Measurements from ENCODE around the gene LCE2C. TPM values are rescaled to one million over a fixed set of nuclear protein-coding genes. Genes with fewer than 3 reads are reported as not detected.

Gene LCE2C
- total RNA-seq, 1 donor from 2014 or later, result not detected

GRCh38 chr1:152697701-152698600, 22.9 kb downstream of the LCE2C start, which contains the start of gene LCE2A:
TSS of gene LCE2A (plus strand) at chr1:152698345. CDS start at chr1:152698902, 557 bp downstream.
- DNase-seq (ENCODE audit: low read depth), result no peak
- TF ChIP-seq CTCF (IDR thresholded peaks at IDR 0.05; ENCODE audit: insufficient read depth, low read length, poor library complexity, severe bottlenecking), result no peak
- Histone ChIP-seq H3K27me3 (ENCODE audit: control insufficient read depth, insufficient read depth, low read length) (no peaks in the 10 kb centered on the region), H3K36me3 (ENCODE audit: control insufficient read depth, insufficient read depth, low read length) (no peaks in the 10 kb centered on the region), H3K4me3 (ENCODE audit: low read depth, low read length) (no peak within 1 kb of the TSS)

- TF ChIP-seq CTCF (IDR thresholded peaks at IDR 0.05; ENCODE audit: insufficient read depth, low read length, poor library complexity, severe bottlenecking), result no peak
- no peak for DNase-seq (ENCODE audit: low read depth)
- no peak overlapping the region for H3K4me3 ChIP-seq (ENCODE audit: low read depth, low read length)
- no peaks in the 10 kb centered on the region for H3K27me3 ChIP-seq (ENCODE audit: control insufficient read depth, insufficient read depth, low read length)
- H3K36me3 ChIP-seq (ENCODE audit: control insufficient read depth, insufficient read depth, low read length), result no peaks in the 10 kb centered on the region
Observed at GRCh38 chr1:152699746-152700145, 24.7 kb downstream of the LCE2C start.

- H3K4me3 ChIP-seq (ENCODE audit: low read depth, low read length), result no peak within 1 kb of the TSS
- no peaks in the 10 kb centered on the region for H3K36me3 ChIP-seq (ENCODE audit: control insufficient read depth, insufficient read depth, low read length)
- DNase-seq (ENCODE audit: low read depth), result no peak
- H3K27me3 ChIP-seq (ENCODE audit: control insufficient read depth, insufficient read depth, low read length), result no peaks in the 10 kb centered on the region
- no peak for TF ChIP-seq CTCF (IDR thresholded peaks at IDR 0.05; ENCODE audit: insufficient read depth, low read length, poor library complexity, severe bottlenecking)
Observed at GRCh38 chr1:152707860-152708259, 32.8 kb downstream of the LCE2C start, which contains the start of gene LCE4A. TSS of gene LCE4A (plus strand) at chr1:152708160. CDS start at chr1:152709076, 916 bp downstream.

GRCh38 chr1:152718238-152718637, 43.2 kb downstream of the LCE2C start:
- TF ChIP-seq CTCF (IDR thresholded peaks at IDR 0.05; ENCODE audit: insufficient read depth, low read length, poor library complexity, severe bottlenecking), result no peak
- DNase-seq (ENCODE audit: low read depth), result no peak
- Histone ChIP-seq H3K36me3 (ENCODE audit: control insufficient read depth, insufficient read depth, low read length) (no peaks in the 10 kb centered on the region), H3K4me3 (ENCODE audit: low read depth, low read length) (no peak overlapping the region), H3K27me3 (ENCODE audit: control insufficient read depth, insufficient read depth, low read length) (no peaks in the 10 kb centered on the region)

GRCh38 chr1:152725261-152725660, 50.2 kb downstream of the LCE2C start:
- no peaks in the 10 kb centered on the region for H3K27me3 ChIP-seq (ENCODE audit: control insufficient read depth, insufficient read depth, low read length)
- no peak for TF ChIP-seq CTCF (IDR thresholded peaks at IDR 0.05; ENCODE audit: insufficient read depth, low read length, poor library complexity, severe bottlenecking)
- DNase-seq (ENCODE audit: low read depth), result no peak
- H3K36me3 ChIP-seq (ENCODE audit: control insufficient read depth, insufficient read depth, low read length), result no peaks in the 10 kb centered on the region
- H3K4me3 ChIP-seq (ENCODE audit: low read depth, low read length), result no peak overlapping the region

Other genes with a start within 250 kb of the LCE2C start
- gene LCE5A, start 164.5 kb upstream of the LCE2C start, total RNA-seq, result not detected in 2 replicates
- 0.75 TPM in 1 of 2 replicates, not detected in the other for gene CRCT1, start 160.8 kb upstream of the LCE2C start, total RNA-seq
- gene LCE3E, start 108.5 kb upstream of the LCE2C start, total RNA-seq, result not detected in 2 replicates
- not detected in 2 replicates for gene LCE3D, start 94.8 kb upstream of the LCE2C start, total RNA-seq
- not detected in 2 replicates for gene LCE3C, start 75.0 kb upstream of the LCE2C start, total RNA-seq
- not detected in 2 replicates for gene LCE3B, start 61.5 kb upstream of the LCE2C start, total RNA-seq
- not detected in 2 replicates for gene LCE3A, start 52.2 kb upstream of the LCE2C start, total RNA-seq
- gene LCE2D, start 11.9 kb upstream of the LCE2C start, total RNA-seq, result not detected in 2 replicates
- gene LCE2B, start 10.8 kb downstream of the LCE2C start, total RNA-seq, result not detected in 2 replicates
- not detected in 2 replicates for gene LCE2A, start 23.1 kb downstream of the LCE2C start, total RNA-seq
- not detected in 2 replicates for gene LCE4A, start 32.9 kb downstream of the LCE2C start, total RNA-seq
- gene KPRP, start 82.7 kb downstream of the LCE2C start, total RNA-seq, result not detected in 2 replicates
- gene LCE1F, start 99.9 kb downstream of the LCE2C start, total RNA-seq, result not detected in 2 replicates
- not detected in 2 replicates for gene LCE1E, start 111.0 kb downstream of the LCE2C start, total RNA-seq
- gene LCE1D, start 121.4 kb downstream of the LCE2C start, total RNA-seq, result not detected in 2 replicates
- not detected in 2 replicates for gene LCE1C, start 131.4 kb downstream of the LCE2C start, total RNA-seq
- gene LCE1B, start 136.7 kb downstream of the LCE2C start, total RNA-seq, result not detected in 2 replicates
- gene LCE1A, start 152.2 kb downstream of the LCE2C start, total RNA-seq, result not detected in 2 replicates
- gene LCE6A, start 167.6 kb downstream of the LCE2C start, total RNA-seq, result not detected in 2 replicates
- gene LCE7A, start 184.7 kb downstream of the LCE2C start, total RNA-seq, result not detected in 2 replicates
- gene SMCP, start 203.0 kb downstream of the LCE2C start, total RNA-seq, result not detected in 2 replicates
- gene IVL, start 233.3 kb downstream of the LCE2C start, total RNA-seq, result 1.2 and 2.3 TPM in 2 replicates

Measured in kidney epithelial cell (primary cell).